ENCODE results near the gene FFAR3.

DNA sequence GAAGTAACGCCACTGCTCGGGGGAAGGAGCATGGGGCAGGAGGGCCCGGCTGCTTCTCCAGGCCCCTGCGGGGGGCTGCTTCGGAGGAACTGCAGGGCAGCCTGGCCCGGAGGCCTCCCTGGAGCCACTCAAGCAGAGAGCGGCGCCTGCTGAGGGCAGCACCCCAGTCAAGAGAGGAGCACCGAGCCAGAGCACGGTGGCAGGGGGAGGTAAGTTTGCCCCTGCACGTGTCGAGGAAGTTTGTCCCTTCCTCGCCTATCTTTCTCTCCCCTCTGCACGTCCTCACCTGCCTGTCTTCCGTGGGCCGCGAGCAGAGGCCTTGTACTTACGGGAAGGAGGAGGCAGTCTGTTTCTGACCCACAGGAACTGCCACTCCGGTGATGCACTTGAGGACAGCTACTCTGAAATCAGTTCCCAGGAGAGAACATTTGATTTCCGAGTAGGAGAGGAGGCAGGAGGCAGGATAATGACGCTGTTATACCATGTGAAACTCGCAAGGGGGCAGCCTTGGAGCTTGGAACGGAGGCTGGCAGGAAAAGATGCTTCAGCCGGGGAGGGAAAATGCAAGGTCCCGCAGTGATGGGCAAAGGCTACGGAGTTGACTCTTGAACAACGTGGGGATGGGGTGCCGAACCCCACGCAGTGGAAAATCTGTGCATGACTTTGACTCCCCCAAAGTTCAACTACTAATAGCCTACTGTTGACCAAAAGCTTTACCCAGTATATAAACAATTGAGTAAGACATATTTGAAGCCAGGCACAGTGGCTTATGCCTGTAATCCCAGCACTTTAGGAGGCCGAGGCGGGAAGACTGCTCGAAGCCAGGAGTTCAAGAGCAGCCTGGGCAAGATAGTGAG lies 5.6 kb upstream of the FFAR3 start:
- TF ChIP-seq POLR2AphosphoS5 (IDR thresholded peaks at IDR 0.05; ENCODE audit: low read depth, low read length) (no peak), TAF1 (IDR thresholded peaks at IDR 0.05; ENCODE audit: low read depth, low read length) (no peak), POLR2A (IDR thresholded peaks at IDR 0.05; ENCODE audit: low read depth, low read length) (peak; percentile 26; the same call in 1 of the 2 replicates), POU2F2 (IDR thresholded peaks at IDR 0.05; ENCODE audit: low read depth, low read length) (peak; percentile 70; the same call in 1 of the 2 replicates), PAX5 (IDR thresholded peaks at IDR 0.05; ENCODE audit: insufficient read depth, low read length, severe bottlenecking) (no peak)
